Endometrium (tissue), 2 donors: Measurements from ENCODE around the gene FBXW12.

Experiments used
- FAIRE-seq: peaks from 2 replicates; lab custom pipeline; 2012; peaks lifted over from hg19 to GRCh38; lab: Jason Lieb, UNC
- donor health status: control.
- donor health status: control.

The FBXW12 gene

DNA sequence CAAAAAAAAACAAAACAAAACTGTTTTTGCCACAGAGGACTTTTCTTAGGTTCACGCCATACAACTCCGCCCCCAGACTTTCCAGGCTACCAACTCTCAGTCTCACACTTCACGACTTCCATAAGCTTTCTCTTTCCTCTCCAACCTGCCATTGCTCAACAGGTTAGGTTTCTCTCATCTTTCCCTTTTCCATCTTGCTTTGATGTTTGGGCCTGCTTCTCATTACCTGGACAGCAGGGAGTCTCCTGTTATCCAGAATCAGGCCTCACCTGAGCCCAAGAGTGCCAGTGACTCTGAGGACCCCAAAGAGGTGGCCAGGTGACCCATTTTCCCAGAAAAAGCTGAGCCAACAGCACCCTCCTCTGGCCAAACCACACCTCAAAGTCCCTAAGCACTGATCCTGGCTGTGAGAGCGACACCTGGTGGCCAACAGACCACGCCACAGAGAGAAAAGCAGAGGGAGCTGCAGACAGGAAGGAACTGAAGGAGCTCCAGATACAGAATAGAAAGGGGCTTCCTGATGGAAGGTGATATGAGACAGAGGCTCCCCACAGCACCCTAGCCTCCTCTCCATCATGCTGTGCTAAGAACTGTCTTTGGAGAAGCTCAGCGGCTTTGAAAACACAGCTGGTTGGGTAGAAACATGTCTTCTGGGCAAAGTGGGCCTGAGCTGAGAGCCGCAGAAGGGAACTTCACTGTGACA, 63.9 kb downstream of the FBXW12 start:
- peak; percentile 12 for FAIRE-seq

GRCh38 chr3:48436477-48436787, 64.4 kb downstream of the FBXW12 start:
- FAIRE-seq, result no peak

DNA sequence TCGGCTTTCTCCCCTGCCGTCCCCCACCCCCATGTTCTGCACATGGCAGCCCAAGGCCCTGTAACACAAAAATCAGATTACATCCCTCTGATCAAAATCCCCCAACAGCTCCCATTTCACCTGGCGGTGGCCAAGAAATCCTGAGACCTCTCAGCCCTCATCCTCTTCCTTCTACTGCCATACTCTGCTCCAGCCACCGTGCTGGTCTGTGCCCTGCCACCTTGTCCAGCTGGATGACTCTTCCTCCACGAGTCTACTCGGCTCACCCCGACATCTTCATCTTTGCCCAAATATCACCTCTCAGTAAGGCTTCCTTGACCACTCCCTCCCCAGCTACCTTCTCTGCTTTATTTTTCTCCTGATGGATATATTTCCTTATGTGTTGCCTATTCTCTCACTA, 64.8 kb downstream of the FBXW12 start:
- no peak for FAIRE-seq

GRCh38 chr3:48437812-48438211, 65.8 kb downstream of the FBXW12 start:
- no peak for FAIRE-seq

DNA sequence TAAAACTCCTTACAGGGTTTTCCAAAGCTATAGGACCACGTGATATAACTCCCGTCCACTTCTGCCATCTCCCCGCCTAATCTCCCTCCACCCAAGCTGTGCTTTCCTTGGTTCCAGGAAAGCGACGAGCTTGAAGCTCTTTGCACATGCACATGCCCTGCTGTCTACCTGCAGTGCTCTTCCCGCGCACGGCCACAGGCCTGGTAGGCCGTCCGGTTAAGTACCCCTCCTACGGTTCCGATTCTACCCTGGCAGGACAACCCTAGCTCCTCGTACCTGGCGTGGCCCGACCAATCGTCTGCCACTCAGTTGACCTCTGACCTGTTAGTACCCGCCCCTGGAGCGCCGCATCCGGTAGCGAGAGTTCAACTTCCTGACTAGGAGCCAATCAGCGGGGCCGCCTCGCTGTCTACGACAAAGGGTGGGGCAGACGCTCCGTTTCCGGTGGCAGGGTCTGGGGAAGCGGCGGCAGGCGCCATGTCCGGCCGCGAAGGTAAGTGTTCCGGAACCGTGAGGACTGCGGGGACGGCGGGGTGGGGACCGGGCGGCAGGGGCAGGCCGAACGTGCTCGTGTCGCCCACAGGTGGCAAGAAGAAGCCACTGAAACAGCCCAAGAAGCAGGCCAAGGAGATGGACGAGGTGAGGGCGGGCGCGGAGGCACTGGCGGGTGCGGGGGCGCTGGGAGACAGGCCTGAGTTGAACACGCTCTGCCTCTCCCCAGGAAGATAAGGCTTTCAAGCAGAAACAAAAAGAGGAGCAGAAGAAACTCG, 68.0 kb downstream of the FBXW12 start, which contains the start of the genes CCDC51 and TMA7:
CCDC51 (minus strand) TSS at position 300 of the 770 bp plus-strand sequence. CDS start 4,991 bp downstream, outside the sequence.
TMA7 (plus strand) TSS at position 438 of the 770 bp plus-strand sequence; CDS start at position 478, 40 bp downstream.
- FAIRE-seq, result peak; percentile 94

DNA sequence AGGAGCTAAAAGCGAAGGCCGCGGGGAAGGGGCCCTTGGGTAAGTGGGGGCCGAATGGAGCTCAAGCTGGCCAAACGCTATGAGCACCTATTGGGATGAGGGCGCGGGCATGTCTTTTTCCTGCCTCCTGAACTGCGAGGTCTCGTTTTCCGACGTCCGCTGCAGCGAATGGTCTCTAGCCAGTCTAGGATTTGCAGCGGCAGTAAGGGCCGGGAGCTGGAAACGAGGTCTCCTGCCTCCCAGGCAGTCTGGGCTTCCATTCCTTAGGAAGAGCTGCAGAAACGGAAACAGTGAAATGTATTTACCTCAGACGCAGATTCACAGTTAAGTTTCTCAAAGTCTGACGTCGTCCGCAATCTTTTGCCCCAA, 68.6 kb downstream of the FBXW12 start:
- no peak for FAIRE-seq

DNA sequence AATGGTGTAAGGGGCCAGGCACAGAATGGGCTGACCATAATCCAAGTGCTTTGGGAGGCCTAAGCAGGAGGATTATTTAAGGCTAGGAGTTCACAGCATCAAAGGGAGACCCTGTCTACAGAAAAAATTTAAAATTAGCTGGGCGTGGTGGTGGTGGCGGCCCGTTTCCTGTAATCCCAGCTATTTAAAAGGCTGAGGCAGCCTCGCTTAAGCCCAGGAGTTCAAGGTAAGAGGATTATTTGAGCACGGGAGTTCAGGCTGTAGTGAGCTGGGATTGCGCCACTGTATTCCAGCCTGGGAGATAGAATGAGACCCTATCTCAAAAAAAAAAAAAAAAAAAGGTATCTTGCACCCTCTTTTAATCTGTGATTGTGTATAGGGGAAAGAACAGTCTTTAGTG, 69.9 kb downstream of the FBXW12 start:
- no peak for FAIRE-seq
